ENCODE data around the gene ASCC3. TPM values are rescaled to one million over a fixed set of nuclear protein-coding genes. Genes with fewer than 3 reads are reported as not detected.

ASCC3 gene
- total and polyA plus RNA-seq, 2 experiments from 2014 or later: 92.9 to 129 TPM

- Histone ChIP-seq H2AFZ (peak overlapping the region; percentile 58), H3K27me3 (ENCODE audit: insufficient read depth) (no peaks in the 10 kb centered on the region), H3K27ac (ENCODE audit: low read depth) (no peak overlapping the region), H3F3A (replicated peaks; ENCODE audit: low read depth) (no peaks in the 10 kb centered on the region), H3K36me3 (ENCODE audit: insufficient read depth) (no peaks in the 10 kb centered on the region), H3K79me2 (replicated peaks; ENCODE audit: insufficient read depth) (no peaks in the 10 kb centered on the region), H4K20me1 (replicated peaks; ENCODE audit: insufficient read depth) (no peaks in the 10 kb centered on the region), H3K4me3 (no peak overlapping the region), H3K9me2 (ENCODE audit: insufficient read depth) (peaks cover 4% of the 10 kb centered on the region; the same call in 1 of the 2 replicates), H3K4me1 (ENCODE audit: insufficient read depth) (peaks cover 5% of the 10 kb centered on the region), H3K4me2 (no peak overlapping the region)
- H3K4me1 Mint-ChIP-seq: peaks cover 17% of the 10 kb centered on the region
- ATAC-seq (no peak), DNase-seq (ENCODE audit: low spot score) (no peak)
- peaks cover 7% of the 10 kb centered on the region for H3K27me3 Mint-ChIP-seq (ENCODE audit: insufficient read depth, low read depth, poor library complexity)
- H3K9me3 Mint-ChIP-seq: peaks cover 9% of the 10 kb centered on the region
- TF ChIP-seq EZH2 (IDR thresholded peaks at IDR 0.05; ENCODE audit: low read depth, unreplicated experiment) (no peak), STAT1 (IDR thresholded peaks at IDR 0.05; ENCODE audit: unreplicated experiment) (no peak), ETS1 (IDR thresholded peaks at IDR 0.05) (no peak), ZNF331 (CRISPR knock-in tag; IDR thresholded peaks at IDR 0.05; ENCODE audit: low read depth) (no peak), ZNF114 (CRISPR knock-in tag; IDR thresholded peaks at IDR 0.05) (no peak), EZH2phosphoT487 (IDR thresholded peaks at IDR 0.05; ENCODE audit: unreplicated experiment) (no peak), NANOG (IDR thresholded peaks at IDR 0.05; ENCODE audit: borderline replicate concordance) (no peak), POLR2AphosphoS5 (IDR thresholded peaks at IDR 0.05; ENCODE audit: low read depth) (no peak)
- H3K4me3 Mint-ChIP-seq: no peak overlapping the region
- H3K27ac Mint-ChIP-seq: no peak overlapping the region
- H3K36me3 Mint-ChIP-seq (ENCODE audit: low read depth): peaks cover 7% of the 10 kb centered on the region
Measured at GRCh38 chr6:100491952-100492670, 389.0 kb downstream of the ASCC3 start.

GRCh38 chr6:100490065-100490464 lies 391.1 kb downstream of the ASCC3 start:
- Histone ChIP-seq H3K79me2 (replicated peaks; ENCODE audit: insufficient read depth) (no peaks in the 10 kb centered on the region), H3K27ac (ENCODE audit: low read depth) (no peak overlapping the region), H3K9me2 (ENCODE audit: insufficient read depth) (peaks cover 4% of the 10 kb centered on the region; the same call in 1 of the 2 replicates), H3K36me3 (ENCODE audit: insufficient read depth) (no peaks in the 10 kb centered on the region), H3F3A (replicated peaks; ENCODE audit: low read depth) (no peaks in the 10 kb centered on the region), H3K4me2 (no peak overlapping the region), H3K27me3 (ENCODE audit: insufficient read depth) (no peaks in the 10 kb centered on the region), H3K4me1 (ENCODE audit: insufficient read depth) (peaks cover 5% of the 10 kb centered on the region), H4K20me1 (replicated peaks; ENCODE audit: insufficient read depth) (no peaks in the 10 kb centered on the region), H3K4me3 (no peak overlapping the region), H2AFZ (no peak overlapping the region)
- Mint-ChIP-seq H3K4me1 (peaks cover 17% of the 10 kb centered on the region), H3K9me3 (peaks cover 9% of the 10 kb centered on the region), H3K27ac (no peak overlapping the region), H3K27me3 (ENCODE audit: insufficient read depth, low read depth, poor library complexity) (peaks cover 5% of the 10 kb centered on the region), H3K36me3 (ENCODE audit: low read depth) (peaks cover 7% of the 10 kb centered on the region), H3K4me3 (no peak overlapping the region)
- ATAC-seq (no peak), DNase-seq (ENCODE audit: low spot score) (no peak)
- TF ChIP-seq CREB1 (CRISPR knock-in tag; IDR thresholded peaks at IDR 0.05; ENCODE audit: low read depth): no peak
- TF ChIP-seq REST (IDR thresholded peaks at IDR 0.05; ENCODE audit: unreplicated experiment): no peak
- no peak for TF ChIP-seq ZNF114 (CRISPR knock-in tag; IDR thresholded peaks at IDR 0.05)
- no peak for TF ChIP-seq POLR2AphosphoS5 (IDR thresholded peaks at IDR 0.05; ENCODE audit: low read depth)
- no peak for TF ChIP-seq ETS1 (IDR thresholded peaks at IDR 0.05)
- no peak for TF ChIP-seq ZNF331 (CRISPR knock-in tag; IDR thresholded peaks at IDR 0.05; ENCODE audit: low read depth)
- no peak for TF ChIP-seq EZH2 (IDR thresholded peaks at IDR 0.05; ENCODE audit: low read depth, unreplicated experiment)
- TF ChIP-seq JUNB (IDR thresholded peaks at IDR 0.05; ENCODE audit: unreplicated experiment): no peak

All from GM23338 (cell line).